ENCODE data around the gene PPP6R2.
A peak's percentile ranks its signal among the peaks of the same experiment; 100 is the strongest.

- TF ChIP-seq CTCF (IDR thresholded peaks at IDR 0.05; ENCODE audit: extremely low read depth in 1 of 2, insufficient read depth in 1 of 2, low read depth in 1 of 2, low read length in 2 of 2) (peak; percentile 32 to 55), MYC (IDR thresholded peaks at IDR 0.05; ENCODE audit: low read depth, low read length) (no peak), JUN (IDR thresholded peaks at IDR 0.05; ENCODE audit: borderline replicate concordance, insufficient read depth, insufficient read length, low read depth) (no peak)
- TF ChIP-seq, protein P1, sequence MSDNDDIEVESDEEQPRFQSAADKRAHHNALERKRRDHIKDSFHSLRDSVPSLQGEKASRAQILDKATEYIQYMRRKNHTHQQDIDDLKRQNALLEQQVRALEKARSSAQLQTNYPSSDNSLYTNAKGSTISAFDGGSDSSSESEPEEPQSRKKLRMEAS (IDR thresholded peaks at IDR 0.05; ENCODE audit: insufficient read depth, insufficient read length): no peak
Measured at GRCh38 chr22:50399751-50400331, 56.7 kb downstream of the PPP6R2 start.
